Large intestine (tissue), 3 donors: ENCODE results near the gene KRTAP4-16. TPM values are rescaled to one million over a fixed set of nuclear protein-coding genes. Genes with fewer than 3 reads are reported as not detected.
"Not testable (repeated sequence)": the region's sequence is repeated elsewhere in the genome, so short reads cannot be mapped to it uniquely, and the experiment has no call there.

Source experiments
- DNase-seq, 2 donors: peaks; one replicate each; pipeline versions ENCODE4 v3.0.0 to v3.0.0-alpha.2; 2013
- H3K27ac ChIP-seq: one replicate; pipeline ENCODE4 v1.5.1; 2013; ENCODE audit warnings: low read length
- H3K27me3 ChIP-seq: 2 replicates; pipeline ENCODE4 v1.6.1; 2013; ENCODE audit warnings: low read length; ENCODE audit not compliant: control insufficient read depth, insufficient read depth
- H3K36me3 ChIP-seq: 2 replicates; pipeline ENCODE4 v1.6.1; 2013; ENCODE audit warnings: low read length; ENCODE audit not compliant: control insufficient read depth, insufficient read depth
- H3K4me1 ChIP-seq: one replicate; pipeline ENCODE4 v1.6.1; 2013; ENCODE audit warnings: low read length; ENCODE audit not compliant: control insufficient read depth, insufficient read depth
- H3K4me3 ChIP-seq: one replicate; pipeline ENCODE4 v1.5.1; 2013; ENCODE audit warnings: low read length
- H3K9me3 ChIP-seq: one replicate; pipeline ENCODE4 v1.6.1; 2013; ENCODE audit warnings: mild to moderate bottlenecking, low read depth, low read length, moderate library complexity; ENCODE audit not compliant: control insufficient read depth
- WGBS: methylation state at CpG from one replicate; pipeline ENCODE4 v1.1.5; 2013; ENCODE audit warnings: low lambda C conversion rate; ENCODE audit not compliant: insufficient coverage; 5-methylcytosine and 5-hydroxymethylcytosine counted together
- polyA plus RNA-seq: library from polyadenylated mRNA; unstranded; fragments of 120-200 nt; gene quantifications from one replicate; pipeline ENCODE4 v1.2.1, GENCODE V29; 2013

Gene KRTAP4-16
- polyA plus RNA-seq, 1 donor = not detected

- no peak overlapping the region for H3K4me3 ChIP-seq
- no peaks in the 10 kb centered on the region for H3K36me3 ChIP-seq
- no peaks in the 10 kb centered on the region for H3K9me3 ChIP-seq
- peak in 1 of 2 donors; percentile 2 for DNase-seq
- WGBS = no CpG with 5 or more reads among the region's 5 CpGs
- H3K27ac ChIP-seq = no peak overlapping the region
- H3K4me1 ChIP-seq = no peaks in the 10 kb centered on the region
- peaks cover 4% of the 10 kb centered on the region for H3K27me3 ChIP-seq
Observed at GRCh38 chr17:41071606-41072360, 30.2 kb downstream of the KRTAP4-16 start.

DNA sequence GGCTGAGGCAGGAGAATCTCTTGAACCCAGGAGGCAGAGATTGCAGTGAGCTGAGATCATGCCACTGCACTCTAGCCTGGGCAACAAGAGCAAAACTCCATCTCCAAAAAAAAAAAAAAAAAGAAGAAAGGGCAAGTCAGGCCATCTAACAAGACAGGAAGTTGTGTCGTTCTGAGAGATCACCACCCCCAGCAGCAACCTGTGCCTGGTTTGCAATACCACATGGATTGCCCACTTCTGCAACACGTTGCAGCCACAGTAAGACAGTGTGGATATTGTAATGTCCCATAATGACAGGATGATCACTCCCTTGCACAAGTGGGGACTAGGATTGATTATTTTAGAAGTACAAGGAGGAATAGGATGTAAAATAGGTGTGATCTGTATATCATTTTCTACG is 33.0 kb downstream of the KRTAP4-16 start:
- no peak for DNase-seq
- Histone ChIP-seq H3K4me1 (no peaks in the 10 kb centered on the region), H3K27ac (no peak overlapping the region), H3K9me3 (no peaks in the 10 kb centered on the region), H3K4me3 (no peak overlapping the region), H3K36me3 (no peaks in the 10 kb centered on the region), H3K27me3 (peaks cover 8% of the 10 kb centered on the region)
- WGBS = no CpG with 5 or more reads among the region's 3 CpGs

DNA sequence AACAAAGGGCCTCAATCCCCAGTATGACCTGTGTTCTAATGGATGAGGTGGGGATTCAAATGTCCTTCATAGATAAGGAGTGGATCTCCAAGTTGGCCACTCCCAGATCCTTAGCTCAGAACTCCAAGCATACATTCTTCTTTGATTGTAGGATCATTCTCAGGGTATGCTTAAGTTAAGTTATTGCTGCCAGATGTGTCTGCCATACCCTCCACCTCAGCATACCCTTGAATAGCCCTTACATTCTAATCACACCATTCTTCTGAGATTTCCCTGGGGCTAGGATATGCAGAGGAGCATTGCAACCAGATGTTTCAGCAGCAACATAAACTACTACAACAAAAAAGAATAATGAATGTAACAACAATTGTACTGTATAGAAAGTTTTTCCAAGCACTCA is 34.7 kb downstream of the KRTAP4-16 start:
- DNase-seq = no peak
- H3K4me3 ChIP-seq = no peak overlapping the region
- H3K27ac ChIP-seq = no peak overlapping the region
- H3K4me1 ChIP-seq = no peaks in the 10 kb centered on the region
- no peaks in the 10 kb centered on the region for H3K9me3 ChIP-seq
- H3K27me3 ChIP-seq = peaks cover 11% of the 10 kb centered on the region
- no peaks in the 10 kb centered on the region for H3K36me3 ChIP-seq

DNA sequence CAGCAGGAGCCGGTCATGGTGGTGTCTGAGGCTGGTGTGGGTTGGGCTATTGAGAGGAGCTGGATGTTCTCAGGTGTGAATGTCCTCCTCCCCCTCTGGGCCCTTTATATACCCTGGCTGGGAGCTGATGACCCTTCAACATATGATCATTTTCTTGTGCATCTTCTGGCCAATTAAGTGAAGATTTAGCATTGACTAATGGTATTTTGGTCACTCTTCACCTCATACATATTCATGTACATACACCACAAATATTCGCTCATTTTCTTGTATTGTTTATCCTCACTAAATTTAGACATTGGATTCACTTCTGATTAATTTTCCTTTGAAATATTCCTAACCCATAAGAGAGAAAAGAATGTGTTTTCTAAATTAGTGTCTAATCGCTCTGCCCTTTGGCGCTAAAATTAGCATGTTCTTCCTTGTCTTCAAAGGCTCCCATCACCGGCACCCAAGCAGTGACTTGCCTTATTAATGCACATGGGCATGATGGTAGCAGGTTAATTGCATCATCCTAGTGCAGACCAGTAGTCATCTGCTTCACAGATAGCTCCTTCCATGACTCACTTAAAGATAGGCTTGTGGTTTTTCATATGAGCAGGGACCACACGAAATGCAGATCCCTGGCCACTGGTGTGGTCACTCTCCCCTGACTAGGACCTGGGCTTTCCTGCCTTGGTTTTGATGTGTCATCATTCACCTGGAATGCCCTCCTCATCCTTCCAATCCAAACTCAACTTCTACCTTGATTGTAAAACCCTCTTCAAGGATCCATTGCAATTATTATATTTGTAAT is 36.0 kb downstream of the KRTAP4-16 start, which contains the start of gene KRTAP2-4:
Gene KRTAP2-4, minus strand, starts transcription at position 51 of the 796 bp plus-strand sequence. Its CDS starts 34 bp downstream, at position 17.
- Histone ChIP-seq H3K27ac (no peak within 1 kb of the TSS), H3K36me3 (no peaks in the 10 kb centered on the region), H3K9me3 (no peaks in the 10 kb centered on the region), H3K27me3 (peaks cover 11% of the 10 kb centered on the region), H3K4me1 (no peaks in the 10 kb centered on the region), H3K4me3 (no peak within 1 kb of the TSS)
- WGBS = 86% methylated on average over 1 of the region's 6 CpGs
- no peak for DNase-seq

DNA sequence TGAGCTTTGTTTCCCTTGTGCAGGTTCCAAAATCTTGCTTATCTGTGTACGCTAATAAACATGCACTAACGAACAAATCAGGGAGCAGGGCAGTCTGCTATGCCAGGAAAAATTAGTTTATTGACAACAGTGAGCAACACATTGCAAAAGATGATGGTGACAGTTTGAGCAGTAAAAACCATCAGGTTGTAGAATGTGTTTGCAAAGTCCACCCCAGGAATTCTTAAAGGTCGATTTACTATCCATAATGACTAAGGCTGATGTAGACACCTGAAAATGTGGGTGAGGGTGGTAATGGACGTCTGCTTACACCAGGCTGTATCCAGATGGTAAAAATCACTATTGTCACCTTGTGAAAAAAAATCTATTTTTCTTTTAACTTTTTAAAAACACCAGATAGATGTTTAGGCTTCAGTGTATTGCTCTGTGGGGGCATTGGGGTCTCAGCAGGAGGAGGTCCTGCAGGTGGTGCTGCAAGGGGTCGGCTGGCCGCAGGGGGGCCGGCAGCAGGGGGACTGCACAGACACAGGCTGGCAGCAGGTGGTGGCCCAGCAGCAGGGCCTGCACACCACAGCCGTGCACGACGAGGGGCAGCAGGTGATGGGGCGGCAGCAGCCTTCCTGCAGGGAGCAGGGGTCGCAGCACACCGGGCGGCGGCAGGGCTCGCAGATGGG is 36.9 kb downstream of the KRTAP4-16 start:
- not testable (repeated sequence) for H3K27ac ChIP-seq, H3K4me1 ChIP-seq, DNase-seq, H3K9me3 ChIP-seq, H3K4me3 ChIP-seq, H3K36me3 ChIP-seq
- no CpG with 5 or more reads among the region's 16 CpGs for WGBS
- peaks cover 13% of the 10 kb centered on the region for H3K27me3 ChIP-seq

DNA sequence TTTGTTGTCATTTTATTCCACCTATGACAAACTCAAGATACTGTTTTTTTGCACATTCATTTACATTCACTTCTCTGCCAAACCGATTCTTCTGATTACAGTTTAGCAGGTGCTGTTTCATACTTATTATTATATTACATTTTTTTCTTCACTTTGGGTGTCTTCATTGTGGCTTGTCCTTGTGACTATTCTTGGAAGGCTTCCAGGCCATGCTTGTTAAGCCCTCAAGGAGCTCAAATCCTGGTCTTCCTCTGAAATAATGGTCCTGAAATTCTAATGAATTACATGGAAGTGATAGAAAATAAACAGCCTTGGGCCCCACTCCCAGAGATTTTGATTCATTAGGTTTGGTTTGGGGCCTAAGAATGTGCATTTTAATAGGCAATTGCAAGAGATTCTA is 37.7 kb downstream of the KRTAP4-16 start:
- WGBS = 100% methylated on average over 1 of the region's 1 CpG

GRCh38 chr17:41063449-41063848 is 38.6 kb downstream of the KRTAP4-16 start:
- H3K27me3 ChIP-seq = peaks cover 23% of the 10 kb centered on the region
- no peak for DNase-seq
- no peaks in the 10 kb centered on the region for H3K9me3 ChIP-seq
- H3K27ac ChIP-seq = no peak overlapping the region
- no peaks in the 10 kb centered on the region for H3K36me3 ChIP-seq
- H3K4me3 ChIP-seq = no peak overlapping the region
- WGBS = no CpG with 5 or more reads among the region's 4 CpGs
- no peaks in the 10 kb centered on the region for H3K4me1 ChIP-seq

More for the DNA sequence above, 37.7 kb downstream of the KRTAP4-16 start:
- no peak for DNase-seq
- Histone ChIP-seq H3K9me3 (no peaks in the 10 kb centered on the region), H3K27ac (no peak overlapping the region), H3K27me3 (peaks cover 18% of the 10 kb centered on the region), H3K4me1 (no peaks in the 10 kb centered on the region), H3K36me3 (no peaks in the 10 kb centered on the region), H3K4me3 (no peak overlapping the region)

- 75% methylated on average over 1 of the region's 1 CpG for WGBS
- DNase-seq = no peak
Observed at GRCh38 chr17:41061964-41062363, 40.0 kb downstream of the KRTAP4-16 start.

GRCh38 chr17:41060052-41060604 is 41.9 kb downstream of the KRTAP4-16 start, which contains the start of gene KRTAP2-3:
Gene KRTAP2-3 (minus strand): TSS chr17:41060114. CDS start chr17:41060050, 64 bp downstream.
- no peaks in the 10 kb centered on the region for H3K4me1 ChIP-seq
- no CpG with 5 or more reads among the region's 6 CpGs for WGBS
- no peaks in the 10 kb centered on the region for H3K36me3 ChIP-seq
- H3K9me3 ChIP-seq = no peaks in the 10 kb centered on the region
- no peak within 1 kb of the TSS for H3K4me3 ChIP-seq
- no peak within 1 kb of the TSS for H3K27ac ChIP-seq
- peaks cover 24% of the 10 kb centered on the region for H3K27me3 ChIP-seq
- no peak for DNase-seq

More at GRCh38 chr17:41061964-41062363, 40.0 kb downstream of the KRTAP4-16 start:
- H3K9me3 ChIP-seq = no peaks in the 10 kb centered on the region
- H3K27me3 ChIP-seq = peaks cover 24% of the 10 kb centered on the region
- no peaks in the 10 kb centered on the region for H3K4me1 ChIP-seq
- no peak overlapping the region for H3K4me3 ChIP-seq
- H3K36me3 ChIP-seq = no peaks in the 10 kb centered on the region
- no peak overlapping the region for H3K27ac ChIP-seq
